Mammary epithelial cell (primary cell): ENCODE results near the gene DDI1.

ENCODE experiments used
- EZH2 ChIP-seq: IDR thresholded peaks from 2 replicates; pipeline ENCODE4 v1.6.1; 2012; ENCODE audit warnings: low read length, inconsistent platforms, borderline replicate concordance
- TF ChIP-seq, protein P1 (sequence below), 2 donors: IDR thresholded peaks in 1 of 2; conservative IDR thresholded peaks in 1 of 2; 2 replicates each; pipeline ENCODE4 v1.5.1; 2011 to 2012; ENCODE audit warnings: inconsistent platforms in 2 of 2, low read length in 2 of 2, mild to moderate bottlenecking in 2 of 2, control low read depth in 1 of 2, low read depth in 1 of 2; ENCODE audit not compliant: insufficient read depth in 1 of 2; ENCODE audit errors: extremely low read depth in 1 of 2

DNA sequence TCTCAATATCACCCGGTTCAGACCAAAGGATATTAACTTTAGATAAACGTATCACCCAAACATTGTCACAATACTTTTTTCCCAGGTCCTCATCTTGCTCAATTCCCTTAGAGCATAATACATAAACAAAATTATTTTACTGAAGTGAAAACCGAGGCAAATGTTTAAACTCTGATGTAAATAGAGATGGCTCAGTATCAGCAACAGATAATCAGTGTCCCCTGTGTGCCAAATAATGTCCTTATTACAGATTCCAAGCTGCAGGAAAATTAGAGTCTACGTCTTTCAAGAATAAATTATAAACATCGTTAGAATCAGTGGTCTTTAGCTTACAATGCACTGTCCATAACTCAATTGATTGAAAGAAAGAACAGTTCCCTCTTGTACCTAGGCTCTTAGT lies 50.2 kb downstream of the DDI1 start:
- TF ChIP-seq, protein P1, sequence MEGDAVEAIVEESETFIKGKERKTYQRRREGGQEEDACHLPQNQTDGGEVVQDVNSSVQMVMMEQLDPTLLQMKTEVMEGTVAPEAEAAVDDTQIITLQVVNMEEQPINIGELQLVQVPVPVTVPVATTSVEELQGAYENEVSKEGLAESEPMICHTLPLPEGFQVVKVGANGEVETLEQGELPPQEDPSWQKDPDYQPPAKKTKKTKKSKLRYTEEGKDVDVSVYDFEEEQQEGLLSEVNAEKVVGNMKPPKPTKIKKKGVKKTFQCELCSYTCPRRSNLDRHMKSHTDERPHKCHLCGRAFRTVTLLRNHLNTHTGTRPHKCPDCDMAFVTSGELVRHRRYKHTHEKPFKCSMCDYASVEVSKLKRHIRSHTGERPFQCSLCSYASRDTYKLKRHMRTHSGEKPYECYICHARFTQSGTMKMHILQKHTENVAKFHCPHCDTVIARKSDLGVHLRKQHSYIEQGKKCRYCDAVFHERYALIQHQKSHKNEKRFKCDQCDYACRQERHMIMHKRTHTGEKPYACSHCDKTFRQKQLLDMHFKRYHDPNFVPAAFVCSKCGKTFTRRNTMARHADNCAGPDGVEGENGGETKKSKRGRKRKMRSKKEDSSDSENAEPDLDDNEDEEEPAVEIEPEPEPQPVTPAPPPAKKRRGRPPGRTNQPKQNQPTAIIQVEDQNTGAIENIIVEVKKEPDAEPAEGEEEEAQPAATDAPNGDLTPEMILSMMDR (conservative IDR thresholded peaks at IDR 0.05 in 1 of 2, IDR thresholded peaks at IDR 0.05 in 1 of 2; ENCODE audit: extremely low read depth in 1 of 2, insufficient read depth in 1 of 2, low read depth in 1 of 2, low read length in 2 of 2) = no peak
- no peak for TF ChIP-seq EZH2
